CD4-positive, alpha-beta T cell (primary cell): Measurements from ENCODE around the gene PDE4C. TPM values are rescaled to one million over a fixed set of nuclear protein-coding genes. Genes with fewer than 3 reads are reported as not detected.

Experiments
- ATAC-seq: fragments of 200-7000 bp; cut with Tn5 transposase; one replicate; pipeline ENCODE4 v1.10.0; 2022; ENCODE audit warnings: mild to moderate bottlenecking; ENCODE audit not compliant: poor library complexity
- CTCF ChIA-PET: fragments of 350-600 bp; sonication (Branson Sonifier 250); formaldehyde crosslinking; loops from one replicate; lab custom pipeline; 2021; ENCODE audit warnings: antibody characterized with exemption, inconsistent platforms; lab: Charles Lee
- POLR2A ChIA-PET: fragments of 350-600 bp; sonication (Branson Sonifier 250); formaldehyde crosslinking; loops from one replicate; lab custom pipeline; 2021; ENCODE audit warnings: antibody characterized with exemption, inconsistent platforms; lab: Charles Lee
- DNase-seq, 14 experiments: peaks; one replicate each; pipeline ENCODE4 v3.0.0-alpha.2; 2013 to 2020; ENCODE audit warnings: mixed read lengths in 2 of 14
- H3K27ac ChIP-seq, 2 donors: one replicate each; pipeline versions ENCODE4 v1.5.1 to v1.7.0; 2013; ENCODE audit warnings: low read length in 2 of 2, low read depth in 1 of 2, mild to moderate bottlenecking in 1 of 2
- H3K27me3 ChIP-seq, 2 experiments: 1 replicate in 1 of 2; 2 replicates in 1 of 2; pipeline versions ENCODE4 v1.6.1 to v1.7.0; 2013; ENCODE audit warnings: low read length in 2 of 2, control low read depth in 1 of 2, mild to moderate bottlenecking in 1 of 2, moderate library complexity in 1 of 2; ENCODE audit not compliant: insufficient read depth in 2 of 2, control insufficient read depth in 1 of 2
- H3K36me3 ChIP-seq: one replicate; pipeline ENCODE4 v1.6.1; 2013; ENCODE audit warnings: low read length, control low read depth; ENCODE audit not compliant: insufficient read depth
- H3K4me1 ChIP-seq: one replicate; pipeline ENCODE4 v1.6.1; 2013; ENCODE audit warnings: low read length, control low read depth; ENCODE audit not compliant: insufficient read depth
- H3K4me3 ChIP-seq: one replicate; pipeline ENCODE4 v1.5.1; 2013; ENCODE audit warnings: mild to moderate bottlenecking, low read length, moderate library complexity
- H3K9me3 ChIP-seq, 2 experiments: 1 replicate in 1 of 2; 2 replicates in 1 of 2; pipeline versions ENCODE4 v1.6.1 to v1.7.0; 2013; ENCODE audit warnings: low read length in 2 of 2, mild to moderate bottlenecking in 2 of 2, control low read depth in 1 of 2, moderate library complexity in 1 of 2; ENCODE audit not compliant: control insufficient read depth in 1 of 2, insufficient read depth in 1 of 2
- H3K27ac Mint-ChIP-seq: one replicate; pipeline ENCODE4 v1.8.0; 2020; ENCODE audit warnings: mixed read lengths
- H3K27me3 Mint-ChIP-seq: one replicate; pipeline ENCODE4 v1.8.0; 2021; ENCODE audit warnings: mixed read lengths
- H3K36me3 Mint-ChIP-seq: one replicate; pipeline ENCODE4 v1.8.0; 2021; ENCODE audit warnings: low read depth, mixed read lengths
- H3K4me1 Mint-ChIP-seq: one replicate; pipeline ENCODE4 v1.8.0; 2021; ENCODE audit warnings: low read depth, mixed read lengths
- H3K4me3 Mint-ChIP-seq: one replicate; pipeline ENCODE4 v1.8.0; 2020; ENCODE audit warnings: mild to moderate bottlenecking, mixed read lengths
- H3K9me3 Mint-ChIP-seq: one replicate; pipeline ENCODE4 v1.8.0; 2020; ENCODE audit warnings: mixed read lengths
- intact Hi-C, 2 experiments: fragments of 100-400 bp; cut with DNase I in 1 of 2; cut with micrococcal nuclease in 1 of 2; formaldehyde crosslinking; loops; one replicate each; pipeline versions ENCODE4 v1.15.1 to v1.9.0; 2023 to 2025; cut with DNase I, micrococcal nuclease
- total RNA-seq, 174 experiments: library from RNA in 2 of 174; stranded (reverse) in 2 of 174; gene quantifications; one replicate each; pipeline ENCODE4 v1.2.3 and lab custom pipeline; 2021 to 2026
- TF ChIP-seq, protein P1 (sequence below): fragments of 200-600 bp; IDR thresholded peaks from one replicate; pipeline ENCODE4 v1.8.0; 2022; ENCODE audit warnings: antibody characterized with exemption, mild to moderate bottlenecking

The PDE4C gene
- total RNA-seq, 2 experiments from 2014 or later, result not detected

DNA sequence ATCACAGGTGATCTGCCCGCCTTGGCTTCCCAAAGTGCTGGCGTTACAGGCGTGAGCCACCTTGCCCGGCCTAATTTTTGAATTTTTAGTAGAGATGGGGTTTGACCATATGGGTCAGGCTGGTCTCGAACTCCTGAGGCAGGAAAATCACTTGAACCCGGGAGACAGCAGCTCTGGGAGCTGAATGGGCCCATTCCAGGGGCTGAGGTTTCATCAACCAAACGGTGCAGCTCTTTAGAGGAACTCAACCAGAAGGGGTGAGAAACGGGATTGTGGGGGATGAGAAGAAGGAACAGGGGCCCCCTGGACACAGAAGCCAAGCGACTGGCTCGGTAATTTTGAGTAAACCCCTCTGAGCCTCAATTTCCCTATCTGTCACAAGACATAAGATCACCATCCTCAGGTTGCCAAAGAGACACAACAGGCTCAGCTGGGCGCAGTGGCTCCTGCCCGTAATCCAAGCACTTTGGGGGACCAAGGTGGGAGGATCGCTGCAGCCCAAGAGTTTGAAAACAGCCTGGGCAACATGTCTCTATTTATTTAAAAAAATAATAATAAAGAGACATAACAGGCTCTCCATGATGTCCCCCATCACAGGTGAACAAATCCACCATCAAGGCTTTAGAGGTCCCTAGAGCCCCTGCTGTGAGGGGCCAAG lies 47.5 kb upstream of the PDE4C start:
- no peak overlapping the region for H3K4me3 ChIP-seq
- no peaks in the 10 kb centered on the region for H3K27me3 ChIP-seq
- Mint-ChIP-seq H3K27ac (peak overlapping the region; percentile 77), H3K36me3 (peaks cover 47% of the 10 kb centered on the region), H3K9me3 (no peaks in the 10 kb centered on the region), H3K4me3 (no peak overlapping the region), H3K4me1 (peaks cover 41% of the 10 kb centered on the region), H3K27me3 (no peaks in the 10 kb centered on the region)
- TF ChIP-seq, protein P1, sequence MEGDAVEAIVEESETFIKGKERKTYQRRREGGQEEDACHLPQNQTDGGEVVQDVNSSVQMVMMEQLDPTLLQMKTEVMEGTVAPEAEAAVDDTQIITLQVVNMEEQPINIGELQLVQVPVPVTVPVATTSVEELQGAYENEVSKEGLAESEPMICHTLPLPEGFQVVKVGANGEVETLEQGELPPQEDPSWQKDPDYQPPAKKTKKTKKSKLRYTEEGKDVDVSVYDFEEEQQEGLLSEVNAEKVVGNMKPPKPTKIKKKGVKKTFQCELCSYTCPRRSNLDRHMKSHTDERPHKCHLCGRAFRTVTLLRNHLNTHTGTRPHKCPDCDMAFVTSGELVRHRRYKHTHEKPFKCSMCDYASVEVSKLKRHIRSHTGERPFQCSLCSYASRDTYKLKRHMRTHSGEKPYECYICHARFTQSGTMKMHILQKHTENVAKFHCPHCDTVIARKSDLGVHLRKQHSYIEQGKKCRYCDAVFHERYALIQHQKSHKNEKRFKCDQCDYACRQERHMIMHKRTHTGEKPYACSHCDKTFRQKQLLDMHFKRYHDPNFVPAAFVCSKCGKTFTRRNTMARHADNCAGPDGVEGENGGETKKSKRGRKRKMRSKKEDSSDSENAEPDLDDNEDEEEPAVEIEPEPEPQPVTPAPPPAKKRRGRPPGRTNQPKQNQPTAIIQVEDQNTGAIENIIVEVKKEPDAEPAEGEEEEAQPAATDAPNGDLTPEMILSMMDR, result no peak
- POLR2A ChIA-PET, result interaction anchor here (0.7 to 1.9 kb wide), 3 partner anchors 48 to 81 kb away, joined by 3 to 7 read pairs (median 4); partner anchors contain the start of genes LSM4 and MPV17L2
- CTCF ChIA-PET, result interaction anchor here (1.2 kb wide), 1 partner anchor 49 kb away, joined by 4 read pairs; the partner anchor contains the start of gene LSM4
- H3K9me3 ChIP-seq, result peaks cover 0 to 4% of the 10 kb centered on the region in 2 experiments
- ATAC-seq, result no peak
- intact Hi-C loops, result no loop called here
- peaks cover 55% of the 10 kb centered on the region for H3K4me1 ChIP-seq
- no peak overlapping the region for H3K27ac ChIP-seq
- peaks cover 40% of the 10 kb centered on the region for H3K36me3 ChIP-seq
- DNase-seq, result peak in 1 of 14 experiments; percentile 57

DNA sequence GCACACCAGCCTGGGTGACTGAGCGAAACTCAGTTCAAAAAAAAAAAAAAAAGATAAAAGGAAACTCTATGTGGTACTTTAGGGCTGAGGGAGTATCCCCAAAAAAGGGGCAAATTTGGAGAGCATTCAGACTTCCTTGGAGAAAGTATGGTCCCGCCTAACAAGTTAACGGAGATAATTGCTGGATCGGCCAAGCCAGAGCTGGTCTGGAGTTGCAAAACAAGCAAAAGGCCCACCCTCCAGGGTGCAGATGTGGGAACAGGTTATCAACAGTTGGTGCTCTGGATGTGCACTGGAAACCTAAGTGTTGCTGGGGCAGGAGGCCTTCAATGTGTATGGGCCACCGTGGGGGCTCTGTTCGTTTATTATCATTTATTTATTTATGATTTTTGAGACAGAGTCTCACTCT lies 45.2 kb upstream of the PDE4C start:
- no peak for ATAC-seq

DNA sequence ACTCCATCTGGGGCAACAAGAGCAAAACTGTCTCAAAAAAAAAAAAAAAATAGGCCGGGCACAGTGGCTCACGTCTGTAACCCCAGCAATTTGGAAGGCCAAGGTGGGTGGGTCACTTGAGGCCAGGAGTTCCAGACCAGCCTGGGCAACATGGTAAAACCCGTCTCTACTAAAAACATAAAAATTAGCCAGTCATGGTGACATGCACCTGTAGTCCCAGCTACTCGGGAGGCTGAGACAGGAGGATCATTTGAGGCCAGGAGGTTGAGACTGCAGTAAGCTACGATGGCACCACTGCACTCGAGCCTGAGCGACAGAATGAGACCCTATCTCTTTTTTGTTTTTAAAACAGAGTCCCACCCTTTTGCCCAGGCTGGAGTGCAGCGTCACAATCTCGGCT lies 44.1 kb upstream of the PDE4C start:
- intact Hi-C loops, result no loop called here
- POLR2A ChIA-PET, result interaction anchor here (1.2 to 2.0 kb wide), 2 partner anchors 53 to 78 kb away, joined by 5 to 6 read pairs; partner anchors contain the start of genes LSM4 and MPV17L2
- H3K27me3 ChIP-seq, result no peaks in the 10 kb centered on the region
- ATAC-seq, result no peak
- Mint-ChIP-seq H3K4me1 (peaks cover 32% of the 10 kb centered on the region), H3K9me3 (no peaks in the 10 kb centered on the region), H3K27ac (no peak overlapping the region), H3K36me3 (peaks cover 47% of the 10 kb centered on the region), H3K4me3 (no peak overlapping the region), H3K27me3 (no peaks in the 10 kb centered on the region)
- peaks cover 0 to 4% of the 10 kb centered on the region in 2 experiments for H3K9me3 ChIP-seq
- CTCF ChIA-PET, result interaction anchor here (0.9 to 3.9 kb wide), 4 partner anchors 10 to 118 kb away, joined by 3 to 22 read pairs (median 4); no protein-coding TSS in a partner anchor
- TF ChIP-seq, protein P1, result no peak
- peaks cover 33% of the 10 kb centered on the region for H3K4me1 ChIP-seq
- peak in 1 of 14 experiments; percentile 47 for DNase-seq
- no peak overlapping the region for H3K27ac ChIP-seq
- no peak overlapping the region for H3K4me3 ChIP-seq
- H3K36me3 ChIP-seq, result peaks cover 46% of the 10 kb centered on the region

More for the DNA sequence above, 45.2 kb upstream of the PDE4C start:
- POLR2A ChIA-PET, result interaction anchor here (0.8 to 2.0 kb wide), 3 partner anchors 10 to 79 kb away, joined by 3 to 6 read pairs (median 4); partner anchors contain the start of genes JUND and MPV17L2
- intact Hi-C loops, result no loop called here
- Mint-ChIP-seq H3K9me3 (no peaks in the 10 kb centered on the region), H3K27me3 (no peaks in the 10 kb centered on the region), H3K27ac (peak overlapping the region; percentile 51), H3K4me1 (peaks cover 32% of the 10 kb centered on the region), H3K36me3 (peaks cover 47% of the 10 kb centered on the region), H3K4me3 (peak overlapping the region; percentile 58)
- no peaks in the 10 kb centered on the region for H3K27me3 ChIP-seq
- peaks cover 35% of the 10 kb centered on the region for H3K4me1 ChIP-seq
- peak in 2 of 14 experiments; percentile 51 to 71 for DNase-seq
- H3K9me3 ChIP-seq, result peaks cover 0 to 4% of the 10 kb centered on the region in 2 experiments
- TF ChIP-seq, protein P1, result no peak
- CTCF ChIA-PET, result interaction anchor here (1.0 to 3.9 kb wide), 3 partner anchors 9 to 58 kb away, joined by 4 to 22 read pairs (median 4); no protein-coding TSS in a partner anchor
- H3K4me3 ChIP-seq, result no peak overlapping the region
- H3K36me3 ChIP-seq, result peaks cover 46% of the 10 kb centered on the region
- H3K27ac ChIP-seq, result no peak overlapping the region
